ENCODE measurements around the gene MED15. TPM values are rescaled to one million over a fixed set of nuclear protein-coding genes. Genes with fewer than 3 reads are reported as not detected.

Gene MED15
- total and polyA plus RNA-seq, 12 donors, result 22.5 to 203 (median 82.2) TPM

DNA sequence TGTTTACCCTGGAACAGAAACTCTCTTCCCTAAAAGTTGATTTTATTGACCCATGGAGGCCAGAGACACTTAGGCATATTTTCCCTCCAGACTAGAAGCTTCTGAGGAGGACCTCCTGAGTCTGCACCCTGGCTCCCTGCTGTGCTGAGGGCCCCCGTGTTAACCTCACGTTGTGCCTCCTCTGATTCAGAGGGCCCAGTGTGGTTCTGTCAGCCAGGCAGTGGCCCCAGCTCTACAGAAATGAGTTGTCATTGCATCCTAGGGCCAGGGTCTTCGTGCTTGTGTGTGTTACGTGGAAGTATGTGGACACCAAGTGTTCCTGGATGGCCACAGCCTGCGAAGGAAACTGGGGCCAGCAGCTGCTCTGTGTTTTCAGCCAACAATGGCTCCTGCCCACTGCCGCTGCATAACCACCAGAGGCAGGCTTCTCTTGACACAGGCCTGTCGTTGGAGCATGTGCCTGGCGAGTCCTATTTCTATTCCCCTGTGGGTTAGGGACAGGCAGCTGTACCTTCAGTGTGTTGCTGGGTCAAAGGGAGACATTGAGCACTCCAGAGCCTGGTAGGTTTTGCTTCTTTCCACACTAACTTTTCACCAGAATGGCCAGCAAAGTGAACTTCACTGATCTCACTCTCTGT is 44.5 kb downstream of the MED15 start:
- Histone ChIP-seq H3K27ac (peak overlapping the region; percentile 84 to 98 (median 89)), H3K4me1 (replicated peaks in 1 of 2) (peaks cover 62 to 64% of the 10 kb centered on the region in 2 donors), H3K4me3 (no peak overlapping the region), H3K36me3 (replicated peaks in 1 of 2) (peaks cover 0 to 43% of the 10 kb centered on the region in 2 donors), H3K9me3 (replicated peaks in 1 of 3) (no peaks in the 10 kb centered on the region), H3K27me3 (no peaks in the 10 kb centered on the region)
- intact Hi-C loops (cut with DNase I), result no loop called here
- peak in 3 of 7 donors; percentile 20 to 78 (median 37) for DNase-seq
- TF ChIP-seq POLR2A (IDR thresholded peaks at IDR 0.05) (no peak), CTCF (IDR thresholded peaks at IDR 0.05) (peak in 3 of 6 experiments; percentile 32 to 52 (median 34))
- WGBS, 4 donors, result 41 to 67% (median 57%) methylated on average over 7 to 8 of the region's 8 CpGs

GRCh38 chr22:20552443-20553401 is 45.3 kb downstream of the MED15 start:
- no peaks in the 10 kb centered on the region for H3K27me3 ChIP-seq
- intact Hi-C loops (cut with DNase I), result no loop called here
- H3K36me3 ChIP-seq (replicated peaks in 1 of 2), result peaks cover 0 to 43% of the 10 kb centered on the region in 2 donors
- no peaks in the 10 kb centered on the region for H3K9me3 ChIP-seq (replicated peaks in 1 of 3)
- 38 to 58% (median 39%) methylated on average over 9 to 15 of the region's 15 CpGs for WGBS, 4 donors
- peak; percentile 87 to 98 (median 96) for DNase-seq
- peak overlapping the region in 1 of 4 donors; percentile 24 for H3K4me3 ChIP-seq
- peak overlapping the region; percentile 84 to 98 (median 89) for H3K27ac ChIP-seq
- TF ChIP-seq POLR2A (IDR thresholded peaks at IDR 0.05) (peak; percentile 8 to 82), CTCF (IDR thresholded peaks at IDR 0.05) (no peak)
- H3K4me1 ChIP-seq (replicated peaks in 1 of 2), result peaks cover 63 to 70% of the 10 kb centered on the region in 2 donors

DNA sequence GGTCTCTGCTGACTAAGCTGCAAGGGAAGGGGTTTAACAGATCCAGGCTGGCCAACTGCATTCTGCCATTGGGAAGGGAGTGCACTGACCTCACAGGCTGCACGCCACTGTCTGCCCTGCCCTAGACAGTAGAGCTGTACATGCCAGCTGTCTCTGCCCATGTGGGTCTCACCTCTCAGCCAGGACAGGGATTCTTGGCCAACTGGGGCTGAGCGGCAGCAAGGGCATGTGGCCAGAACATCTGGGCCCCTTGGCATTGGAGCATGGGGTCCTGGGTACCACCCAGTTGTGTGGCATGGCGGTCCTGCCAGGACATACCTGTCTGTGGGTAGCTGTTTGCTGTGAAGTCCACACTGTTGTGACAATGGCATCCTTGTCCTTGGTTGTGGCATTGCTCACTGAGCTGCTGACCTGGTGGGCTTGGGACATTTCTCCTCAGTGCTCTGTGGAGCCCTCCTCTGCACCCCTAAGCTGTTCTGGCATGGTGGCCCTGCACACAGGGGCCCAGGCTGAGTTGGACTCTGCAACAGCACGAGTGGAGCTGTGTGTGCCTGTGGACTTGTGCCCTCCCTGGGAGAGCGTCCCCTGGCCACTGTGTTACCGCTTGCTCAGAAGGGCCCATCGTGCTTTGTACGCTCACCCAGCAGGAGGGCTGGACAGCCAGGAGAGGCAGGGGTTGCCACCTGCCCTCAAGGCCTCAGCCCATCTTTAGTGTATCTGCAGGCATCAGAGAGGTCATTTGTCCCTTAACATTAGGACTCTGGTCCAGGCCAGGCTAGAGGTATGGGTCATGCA is 46.7 kb downstream of the MED15 start:
- Histone ChIP-seq H3K4me1 (replicated peaks in 1 of 2) (peaks cover 58 to 72% of the 10 kb centered on the region in 2 donors), H3K4me3 (no peak overlapping the region), H3K36me3 (replicated peaks in 1 of 2) (peaks cover 0 to 48% of the 10 kb centered on the region in 2 donors), H3K27ac (peak overlapping the region in 4 of 5 donors; percentile 53 to 98 (median 90)), H3K27me3 (no peaks in the 10 kb centered on the region), H3K9me3 (replicated peaks in 1 of 3) (no peaks in the 10 kb centered on the region)
- TF ChIP-seq POLR2A (IDR thresholded peaks at IDR 0.05) (peak in 1 of 2 donors; percentile 50), CTCF (IDR thresholded peaks at IDR 0.05) (no peak)
- WGBS, 4 donors, result 80 to 100% (median 83%) methylated on average over 1 to 8 of the region's 8 CpGs
- intact Hi-C loops (cut with DNase I), result no loop called here
- DNase-seq, result peak in 6 of 7 donors; percentile 55 to 84 (median 76)
